ENCODE measurements around the gene MRPL55.

DNA sequence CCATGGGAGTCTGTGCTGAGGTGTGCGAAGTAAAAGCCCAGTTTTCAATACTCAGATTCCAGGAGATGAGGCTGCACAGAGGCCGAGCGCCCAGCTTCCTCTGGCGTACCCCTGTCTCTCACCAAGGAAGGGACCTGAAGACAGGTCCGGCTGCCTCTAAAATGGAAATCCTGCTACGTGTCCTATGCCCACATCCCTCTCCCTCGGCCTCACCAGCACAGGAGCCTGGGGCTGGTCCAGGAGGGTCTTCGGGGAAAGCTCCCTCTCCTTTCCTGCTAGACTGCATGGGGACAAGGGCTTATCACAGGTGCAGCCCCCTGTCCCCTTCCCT is 392 bp downstream of the MRPL55 start:
- TF ChIP-seq, protein P1, sequence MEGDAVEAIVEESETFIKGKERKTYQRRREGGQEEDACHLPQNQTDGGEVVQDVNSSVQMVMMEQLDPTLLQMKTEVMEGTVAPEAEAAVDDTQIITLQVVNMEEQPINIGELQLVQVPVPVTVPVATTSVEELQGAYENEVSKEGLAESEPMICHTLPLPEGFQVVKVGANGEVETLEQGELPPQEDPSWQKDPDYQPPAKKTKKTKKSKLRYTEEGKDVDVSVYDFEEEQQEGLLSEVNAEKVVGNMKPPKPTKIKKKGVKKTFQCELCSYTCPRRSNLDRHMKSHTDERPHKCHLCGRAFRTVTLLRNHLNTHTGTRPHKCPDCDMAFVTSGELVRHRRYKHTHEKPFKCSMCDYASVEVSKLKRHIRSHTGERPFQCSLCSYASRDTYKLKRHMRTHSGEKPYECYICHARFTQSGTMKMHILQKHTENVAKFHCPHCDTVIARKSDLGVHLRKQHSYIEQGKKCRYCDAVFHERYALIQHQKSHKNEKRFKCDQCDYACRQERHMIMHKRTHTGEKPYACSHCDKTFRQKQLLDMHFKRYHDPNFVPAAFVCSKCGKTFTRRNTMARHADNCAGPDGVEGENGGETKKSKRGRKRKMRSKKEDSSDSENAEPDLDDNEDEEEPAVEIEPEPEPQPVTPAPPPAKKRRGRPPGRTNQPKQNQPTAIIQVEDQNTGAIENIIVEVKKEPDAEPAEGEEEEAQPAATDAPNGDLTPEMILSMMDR (IDR thresholded peaks at IDR 0.05): no peak
- TF ChIP-seq POLR2A (IDR thresholded peaks at IDR 0.05): no peak

Measured in Peyer's patch (tissue), 4 donors.